ENCODE data around the gene RAB3GAP2.

- TF ChIP-seq CTCF (IDR thresholded peaks at IDR 0.05; ENCODE audit: low read depth, low read length, poor library complexity, severe bottlenecking) (no peak), EZH2phosphoT487 (IDR thresholded peaks at IDR 0.05; ENCODE audit: borderline replicate concordance, low read length) (no peak)
Observed at GRCh38 chr1:220137019-220137786, 135.1 kb downstream of the RAB3GAP2 start.
